HepG2 (cell line): Measurements from ENCODE around the gene CALML6.

ENCODE experiments used
- EP300 ChIP-seq, 3 experiments: sonication (generic) in 1 of 3; formaldehyde crosslinking in 1 of 3; IDR thresholded peaks; 2 replicates each; pipeline versions ENCODE4 v1.5.1 to v1.6.1; 2011 to 2020; ENCODE audit warnings: low read depth in 2 of 3, low read length in 2 of 3, borderline replicate concordance in 1 of 3, improper control_type of control experiment in 1 of 3, mild to moderate bottlenecking in 1 of 3, missing genetic modification reagents in 1 of 3, moderate library complexity in 1 of 3
- FOXJ3 ChIP-seq: sonication (generic); formaldehyde crosslinking; IDR thresholded peaks from 2 replicates; pipeline ENCODE4 v1.4.0; 2020; ENCODE audit warnings: missing genetic modification reagents, mild to moderate bottlenecking, borderline replicate concordance
- TCF7 ChIP-seq: sonication (generic); IDR thresholded peaks from 2 replicates; pipeline ENCODE4 v1.6.1; 2016; ENCODE audit warnings: antibody characterized with exemption, low read depth
- ZNF101 ChIP-seq: sonication (generic); formaldehyde crosslinking; IDR thresholded peaks from 2 replicates; pipeline ENCODE4 v1.4.0; 2020; ENCODE audit warnings: mild to moderate bottlenecking, low read depth, missing genetic modification reagents, borderline replicate concordance
- ZNF207 ChIP-seq: fragments of 450-650 bp; IDR thresholded peaks from 2 replicates; pipeline ENCODE4 v1.6.1; 2016; ENCODE audit warnings: antibody characterized with exemption, borderline replicate concordance
- ZNF678 ChIP-seq: sonication (generic); formaldehyde crosslinking; IDR thresholded peaks from 2 replicates; pipeline ENCODE4 v1.4.0; 2020; ENCODE audit warnings: mild to moderate bottlenecking, missing genetic modification reagents
- TF ChIP-seq, protein P1 (sequence below): sonication (generic); formaldehyde crosslinking; IDR thresholded peaks from 2 replicates; pipeline ENCODE4 v1.5.0; 2020; ENCODE audit warnings: mild to moderate bottlenecking, missing genetic modification reagents, moderate library complexity
- TF ChIP-seq, protein P2 (sequence below): sonication (generic); formaldehyde crosslinking; conservative IDR thresholded peaks from 2 replicates; pipeline ENCODE4 v1.8.1; 2023; ENCODE audit warnings: missing genetic modification reagents

DNA sequence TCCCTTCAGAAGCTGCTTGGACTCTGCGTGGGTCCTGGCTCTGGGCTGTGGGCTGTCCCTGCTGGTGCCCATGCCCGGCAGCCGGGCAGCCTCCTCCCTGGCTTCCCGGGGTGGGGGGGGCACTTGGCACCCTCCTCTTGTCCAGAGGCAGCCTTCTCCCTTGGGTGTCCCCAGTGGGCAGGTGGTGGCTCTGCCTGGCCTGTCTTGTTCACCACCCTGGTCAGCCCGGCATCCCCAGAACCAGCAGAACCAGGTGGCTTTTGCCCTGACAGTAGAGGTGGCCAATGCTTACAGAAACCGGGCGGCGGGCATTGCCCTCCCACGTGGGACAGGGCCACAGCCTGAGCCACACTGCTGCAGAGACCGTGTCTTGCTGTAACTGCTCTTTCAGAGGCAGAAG, 50.5 kb downstream of the CALML6 start:
- no peak for TF ChIP-seq FOXJ3 (CRISPR knock-in tag)
- no peak for TF ChIP-seq TCF7
- no peak for TF ChIP-seq ZNF678 (CRISPR knock-in tag)
- TF ChIP-seq ZNF207, result no peak
- TF ChIP-seq, protein P1, sequence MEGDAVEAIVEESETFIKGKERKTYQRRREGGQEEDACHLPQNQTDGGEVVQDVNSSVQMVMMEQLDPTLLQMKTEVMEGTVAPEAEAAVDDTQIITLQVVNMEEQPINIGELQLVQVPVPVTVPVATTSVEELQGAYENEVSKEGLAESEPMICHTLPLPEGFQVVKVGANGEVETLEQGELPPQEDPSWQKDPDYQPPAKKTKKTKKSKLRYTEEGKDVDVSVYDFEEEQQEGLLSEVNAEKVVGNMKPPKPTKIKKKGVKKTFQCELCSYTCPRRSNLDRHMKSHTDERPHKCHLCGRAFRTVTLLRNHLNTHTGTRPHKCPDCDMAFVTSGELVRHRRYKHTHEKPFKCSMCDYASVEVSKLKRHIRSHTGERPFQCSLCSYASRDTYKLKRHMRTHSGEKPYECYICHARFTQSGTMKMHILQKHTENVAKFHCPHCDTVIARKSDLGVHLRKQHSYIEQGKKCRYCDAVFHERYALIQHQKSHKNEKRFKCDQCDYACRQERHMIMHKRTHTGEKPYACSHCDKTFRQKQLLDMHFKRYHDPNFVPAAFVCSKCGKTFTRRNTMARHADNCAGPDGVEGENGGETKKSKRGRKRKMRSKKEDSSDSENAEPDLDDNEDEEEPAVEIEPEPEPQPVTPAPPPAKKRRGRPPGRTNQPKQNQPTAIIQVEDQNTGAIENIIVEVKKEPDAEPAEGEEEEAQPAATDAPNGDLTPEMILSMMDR (CRISPR knock-in tag), result no peak
- no peak for TF ChIP-seq EP300 (IDR thresholded peaks at IDR 0.05; ENCODE audit: low read depth in 2 of 2, low read length in 2 of 2)
- TF ChIP-seq EP300 (CRISPR knock-in tag; IDR thresholded peaks at IDR 0.05; ENCODE audit: borderline replicate concordance), result no peak
- TF ChIP-seq, protein P2, sequence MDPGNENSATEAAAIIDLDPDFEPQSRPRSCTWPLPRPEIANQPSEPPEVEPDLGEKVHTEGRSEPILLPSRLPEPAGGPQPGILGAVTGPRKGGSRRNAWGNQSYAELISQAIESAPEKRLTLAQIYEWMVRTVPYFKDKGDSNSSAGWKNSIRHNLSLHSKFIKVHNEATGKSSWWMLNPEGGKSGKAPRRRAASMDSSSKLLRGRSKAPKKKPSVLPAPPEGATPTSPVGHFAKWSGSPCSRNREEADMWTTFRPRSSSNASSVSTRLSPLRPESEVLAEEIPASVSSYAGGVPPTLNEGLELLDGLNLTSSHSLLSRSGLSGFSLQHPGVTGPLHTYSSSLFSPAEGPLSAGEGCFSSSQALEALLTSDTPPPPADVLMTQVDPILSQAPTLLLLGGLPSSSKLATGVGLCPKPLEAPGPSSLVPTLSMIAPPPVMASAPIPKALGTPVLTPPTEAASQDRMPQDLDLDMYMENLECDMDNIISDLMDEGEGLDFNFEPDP (CRISPR knock-in tag), result no peak
- TF ChIP-seq ZNF101, result no peak
